ENCODE data around the gene SCMH1.
A peak's percentile ranks its signal among the peaks of the same experiment; 100 is the strongest.
"Not testable (repeated sequence)": the region's sequence is repeated elsewhere in the genome, so short reads cannot be mapped to it uniquely, and the experiment has no call there.

Gene SCMH1

DNA sequence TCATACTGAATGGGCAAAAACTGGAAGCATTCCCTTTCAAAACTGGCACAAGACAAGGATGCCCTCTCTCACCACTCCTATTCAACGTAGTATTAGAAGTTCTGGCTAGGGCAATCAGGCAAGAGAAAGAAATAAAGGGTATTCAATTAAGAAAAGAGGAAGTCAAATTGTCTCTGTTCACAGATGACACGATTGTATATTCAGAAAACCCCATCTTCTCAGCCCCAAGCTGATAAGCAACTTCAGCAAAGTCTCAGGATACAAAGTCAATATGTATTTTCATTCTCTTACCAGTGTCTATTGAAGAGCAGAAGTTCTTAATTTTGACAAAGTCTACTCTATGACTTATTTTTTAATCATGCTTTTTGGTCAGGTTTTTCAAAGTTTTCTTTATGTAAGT lies 107.8 kb downstream of the SCMH1 start:
- not testable (repeated sequence) for H3K4me1 ChIP-seq (ENCODE audit: control insufficient read depth, insufficient read depth, low read length); H3K4me3 ChIP-seq (ENCODE audit: low read length); H3K36me3 ChIP-seq (ENCODE audit: control insufficient read depth, insufficient read depth, low read length); H3K9me3 ChIP-seq (ENCODE audit: control insufficient read depth, low read length); H3K27me3 ChIP-seq (ENCODE audit: control insufficient read depth, insufficient read depth, low read length); H3K9ac ChIP-seq (ENCODE audit: low read length)

DNA sequence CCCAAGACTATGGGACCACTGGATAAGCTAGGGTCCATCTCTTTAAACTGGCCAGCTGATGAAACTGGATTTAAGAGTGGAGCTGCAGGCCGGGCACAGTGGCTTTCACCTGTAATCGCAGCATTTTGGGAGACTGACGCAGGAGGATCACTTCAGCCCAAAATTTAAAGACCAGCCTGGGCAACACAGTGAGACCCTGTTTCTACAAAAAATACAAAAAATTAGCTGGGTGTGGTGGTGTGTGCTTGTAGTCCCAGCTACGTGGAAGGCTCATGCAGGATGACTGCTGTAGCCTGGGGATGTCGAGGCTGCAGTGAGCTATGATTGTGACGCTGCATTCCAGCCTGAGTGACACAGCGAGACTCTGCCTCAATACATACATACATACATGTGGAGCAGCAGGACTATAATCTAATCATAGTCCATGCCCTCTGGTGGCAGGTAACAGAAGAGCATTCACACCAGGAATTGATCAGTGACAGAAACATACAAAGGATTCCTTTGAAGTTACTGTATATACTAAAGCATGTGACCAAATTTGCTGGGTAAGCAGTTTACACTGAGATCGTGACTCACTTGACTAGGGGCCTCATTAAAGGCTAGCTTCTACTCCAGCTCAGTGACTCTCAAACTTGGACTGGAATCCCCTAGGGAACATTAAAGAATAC lies 119.1 kb downstream of the SCMH1 start:
- H3K4me3 ChIP-seq (ENCODE audit: low read length), result no peak overlapping the region
- H3K9me3 ChIP-seq (ENCODE audit: control insufficient read depth, low read length), result no peaks in the 10 kb centered on the region
- no peaks in the 10 kb centered on the region for H3K4me1 ChIP-seq (ENCODE audit: control insufficient read depth, insufficient read depth, low read length)
- no peak overlapping the region for H3K9ac ChIP-seq (ENCODE audit: low read length)
- no peaks in the 10 kb centered on the region for H3K27me3 ChIP-seq (ENCODE audit: control insufficient read depth, insufficient read depth, low read length)
- no peaks in the 10 kb centered on the region for H3K36me3 ChIP-seq (ENCODE audit: control insufficient read depth, insufficient read depth, low read length)

DNA sequence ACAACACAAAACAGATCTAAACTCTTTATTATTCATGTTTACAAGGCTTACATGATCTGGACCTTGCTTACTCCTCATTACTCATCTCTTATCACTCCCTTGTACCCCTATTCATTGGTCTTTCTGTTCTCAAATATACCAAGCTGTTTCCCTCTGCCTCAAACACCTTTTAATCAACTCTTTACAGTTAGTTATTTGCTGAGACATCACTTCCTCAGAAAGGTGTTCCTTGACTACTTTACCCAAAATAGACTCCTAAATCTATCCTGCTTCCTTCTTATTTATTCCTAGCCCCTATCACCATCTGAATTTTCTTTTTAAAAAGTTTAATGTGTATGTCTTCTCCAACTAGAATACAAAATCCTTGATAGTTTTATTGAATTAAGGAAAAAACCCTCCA lies 120.0 kb downstream of the SCMH1 start:
- H3K27me3 ChIP-seq (ENCODE audit: control insufficient read depth, insufficient read depth, low read length), result no peaks in the 10 kb centered on the region
- no peaks in the 10 kb centered on the region for H3K36me3 ChIP-seq (ENCODE audit: control insufficient read depth, insufficient read depth, low read length)
- H3K9ac ChIP-seq (ENCODE audit: low read length), result no peak overlapping the region
- H3K9me3 ChIP-seq (ENCODE audit: control insufficient read depth, low read length), result no peaks in the 10 kb centered on the region
- H3K4me3 ChIP-seq (ENCODE audit: low read length), result no peak overlapping the region
- no peaks in the 10 kb centered on the region for H3K4me1 ChIP-seq (ENCODE audit: control insufficient read depth, insufficient read depth, low read length)

DNA sequence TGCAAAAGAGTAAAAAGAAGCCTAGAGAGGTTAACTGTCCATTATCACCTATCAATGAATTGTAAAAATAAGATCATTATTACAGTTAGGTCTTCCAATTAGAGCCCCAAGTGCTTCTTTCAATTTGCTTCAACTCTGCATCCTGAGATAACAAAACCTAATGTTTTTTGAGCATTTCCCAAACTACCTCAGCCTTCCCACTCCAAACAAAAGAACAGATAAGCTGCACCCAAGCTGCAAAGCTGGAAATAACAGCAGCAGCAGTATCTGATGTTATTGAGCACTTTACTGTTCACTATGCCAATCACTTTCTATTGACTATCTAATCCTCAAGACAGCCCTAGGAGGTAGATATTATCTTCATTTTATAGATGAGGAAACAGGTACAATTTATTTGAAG lies 123.5 kb downstream of the SCMH1 start:
- H3K9ac ChIP-seq (ENCODE audit: low read length), result no peak overlapping the region
- no peaks in the 10 kb centered on the region for H3K9me3 ChIP-seq (ENCODE audit: control insufficient read depth, low read length)
- no peak overlapping the region for H3K4me3 ChIP-seq (ENCODE audit: low read length)
- no peaks in the 10 kb centered on the region for H3K4me1 ChIP-seq (ENCODE audit: control insufficient read depth, insufficient read depth, low read length)
- H3K36me3 ChIP-seq (ENCODE audit: control insufficient read depth, insufficient read depth, low read length), result no peaks in the 10 kb centered on the region
- H3K27me3 ChIP-seq (ENCODE audit: control insufficient read depth, insufficient read depth, low read length), result no peaks in the 10 kb centered on the region

DNA sequence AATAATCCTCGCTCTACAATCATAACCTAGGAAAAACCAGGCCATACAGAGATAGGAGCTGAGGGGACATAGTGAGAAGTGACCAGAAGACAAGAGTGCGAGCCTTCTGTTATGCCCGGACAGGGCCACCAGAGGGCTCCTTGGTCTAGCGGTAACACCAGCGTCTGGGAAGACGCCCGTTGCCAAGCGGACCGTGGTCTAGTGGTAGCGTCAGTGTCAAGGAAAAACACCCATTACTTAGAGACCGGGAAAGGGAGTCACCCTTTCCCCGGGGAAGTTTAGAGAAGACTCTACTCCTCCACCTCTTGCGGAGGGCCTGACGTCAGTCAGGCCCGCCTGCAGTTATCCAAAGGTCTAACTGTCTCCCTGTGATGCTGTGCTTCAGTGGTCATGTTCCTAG lies 124.9 kb downstream of the SCMH1 start:
- H3K9me3 ChIP-seq (ENCODE audit: control insufficient read depth, low read length); H3K4me1 ChIP-seq (ENCODE audit: control insufficient read depth, insufficient read depth, low read length); H3K27me3 ChIP-seq (ENCODE audit: control insufficient read depth, insufficient read depth, low read length); H3K36me3 ChIP-seq (ENCODE audit: control insufficient read depth, insufficient read depth, low read length); H3K9ac ChIP-seq (ENCODE audit: low read length); H3K4me3 ChIP-seq (ENCODE audit: low read length): not testable (repeated sequence)

DNA sequence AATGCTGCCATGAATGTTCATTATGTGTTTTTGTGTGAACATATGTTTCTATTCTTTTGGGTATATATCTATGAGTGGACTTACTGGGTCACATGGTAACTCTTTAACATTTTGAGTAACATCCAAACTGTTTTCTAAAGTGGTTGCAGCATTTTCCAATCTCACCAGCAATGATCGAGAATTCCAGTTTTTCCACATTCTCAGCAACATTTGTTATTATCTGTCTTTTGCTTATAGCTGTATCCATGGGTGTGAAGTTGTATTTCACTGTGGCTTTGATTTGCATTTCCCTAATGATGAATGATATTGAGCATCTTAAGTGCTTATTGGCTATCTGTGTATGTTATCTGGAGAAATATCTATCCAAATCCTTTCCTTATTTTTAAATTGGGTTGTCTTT lies 131.4 kb downstream of the SCMH1 start:
- H3K27me3 ChIP-seq (ENCODE audit: control insufficient read depth, insufficient read depth, low read length), result no peaks in the 10 kb centered on the region
- H3K4me1 ChIP-seq (ENCODE audit: control insufficient read depth, insufficient read depth, low read length), result peaks cover 22% of the 10 kb centered on the region
- H3K4me3 ChIP-seq (ENCODE audit: low read length), result no peak overlapping the region
- H3K9me3 ChIP-seq (ENCODE audit: control insufficient read depth, low read length), result no peaks in the 10 kb centered on the region
- no peak overlapping the region for H3K9ac ChIP-seq (ENCODE audit: low read length)
- H3K36me3 ChIP-seq (ENCODE audit: control insufficient read depth, insufficient read depth, low read length), result no peaks in the 10 kb centered on the region

DNA sequence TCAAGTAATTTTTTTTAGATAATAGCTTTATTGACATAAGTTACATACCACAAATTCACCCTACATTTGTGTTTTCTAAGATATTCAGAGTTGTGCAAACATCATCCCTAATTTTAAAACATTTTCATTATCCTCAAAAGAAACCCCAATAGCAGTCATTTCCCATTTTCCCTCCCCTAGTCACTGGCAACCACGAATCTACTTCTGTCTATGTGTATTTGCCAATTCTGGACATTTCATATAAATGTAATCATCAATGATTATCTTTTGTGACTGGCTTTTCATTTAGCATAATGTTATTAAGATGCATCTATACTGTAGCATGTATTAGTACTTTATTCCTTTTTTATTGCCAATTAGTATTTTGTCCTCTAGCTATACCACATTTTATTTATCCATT lies 131.8 kb downstream of the SCMH1 start:
- Histone ChIP-seq H3K4me1 (ENCODE audit: control insufficient read depth, insufficient read depth, low read length) (peaks cover 22% of the 10 kb centered on the region), H3K27me3 (ENCODE audit: control insufficient read depth, insufficient read depth, low read length) (no peaks in the 10 kb centered on the region), H3K36me3 (ENCODE audit: control insufficient read depth, insufficient read depth, low read length) (no peaks in the 10 kb centered on the region), H3K9me3 (ENCODE audit: control insufficient read depth, low read length) (no peaks in the 10 kb centered on the region), H3K4me3 (ENCODE audit: low read length) (no peak overlapping the region), H3K9ac (ENCODE audit: low read length) (peak overlapping the region; percentile 50)

DNA sequence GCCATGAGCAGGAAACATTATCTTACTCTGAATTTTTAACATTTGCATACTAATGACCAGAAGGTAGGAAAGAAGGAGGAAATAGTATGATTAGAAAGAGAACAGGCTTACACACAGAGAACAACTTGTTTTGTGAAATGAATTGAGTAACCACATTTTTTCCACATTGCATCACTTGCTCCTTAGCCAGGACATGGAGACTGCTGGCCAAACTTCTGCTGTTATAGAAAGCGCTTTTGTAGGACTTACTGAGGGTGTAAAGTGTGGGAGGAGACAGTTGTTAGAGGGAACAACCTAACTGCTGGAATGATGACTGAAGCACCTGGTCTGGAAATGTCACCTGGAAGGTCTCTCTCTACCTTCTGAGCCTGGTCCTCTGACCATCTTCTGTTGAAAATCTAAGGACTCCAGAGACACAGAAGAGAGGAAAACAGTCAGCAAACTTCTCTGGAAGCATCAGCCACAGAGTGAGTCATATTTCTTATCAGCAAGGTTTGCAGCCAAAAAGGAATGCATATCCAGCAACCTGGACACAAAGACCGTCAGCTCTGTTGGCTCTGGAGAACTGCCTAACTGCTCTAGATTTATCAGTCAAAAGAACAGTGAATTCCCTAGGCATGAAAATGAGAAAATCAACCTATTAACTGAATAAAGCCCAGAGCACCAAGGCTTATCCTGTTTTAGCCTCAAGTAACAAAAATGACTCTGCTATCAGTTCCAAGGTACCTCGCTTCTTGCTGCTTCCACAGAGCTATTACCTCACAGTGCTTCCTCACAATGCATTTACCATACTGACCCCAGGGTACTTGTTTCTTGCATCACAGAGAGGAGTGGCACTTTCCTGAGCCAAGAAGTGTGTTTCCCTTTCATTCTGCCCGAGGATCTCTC lies 132.6 kb downstream of the SCMH1 start:
- Histone ChIP-seq H3K36me3 (ENCODE audit: control insufficient read depth, insufficient read depth, low read length) (no peaks in the 10 kb centered on the region), H3K27me3 (ENCODE audit: control insufficient read depth, insufficient read depth, low read length) (no peaks in the 10 kb centered on the region), H3K9ac (ENCODE audit: low read length) (peak overlapping the region; percentile 50), H3K4me1 (ENCODE audit: control insufficient read depth, insufficient read depth, low read length) (peaks cover 22% of the 10 kb centered on the region), H3K4me3 (ENCODE audit: low read length) (no peak overlapping the region), H3K9me3 (ENCODE audit: control insufficient read depth, low read length) (no peaks in the 10 kb centered on the region)

DNA sequence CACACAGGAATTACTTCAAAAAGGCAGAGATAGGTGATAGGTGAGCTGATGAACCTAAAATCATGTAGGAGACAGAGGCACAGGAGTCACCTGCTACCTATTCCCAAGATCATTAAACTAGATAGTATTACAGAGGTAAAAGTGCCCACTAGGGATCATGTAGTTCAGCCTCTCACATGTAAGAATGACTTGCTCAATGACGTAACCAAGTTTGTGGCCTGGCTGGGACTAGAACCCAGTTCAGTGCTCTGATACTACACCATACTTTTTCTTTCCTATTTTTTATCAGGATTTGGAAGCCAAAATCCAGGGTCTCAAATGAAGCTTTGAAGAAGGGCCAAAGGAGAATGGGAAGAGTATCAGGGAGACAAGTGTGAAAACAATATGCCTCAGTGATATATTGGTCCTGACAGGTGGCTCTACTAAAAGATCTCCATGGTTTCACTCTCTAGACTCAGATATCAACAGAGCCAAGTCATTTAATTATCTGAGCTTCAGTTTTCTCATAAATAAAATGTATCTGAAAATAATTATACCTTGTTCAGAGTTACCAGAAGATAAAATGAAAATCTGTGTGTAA lies 133.3 kb downstream of the SCMH1 start:
- Histone ChIP-seq H3K27me3 (ENCODE audit: control insufficient read depth, insufficient read depth, low read length) (no peaks in the 10 kb centered on the region), H3K4me1 (ENCODE audit: control insufficient read depth, insufficient read depth, low read length) (peaks cover 22% of the 10 kb centered on the region), H3K36me3 (ENCODE audit: control insufficient read depth, insufficient read depth, low read length) (no peaks in the 10 kb centered on the region), H3K4me3 (ENCODE audit: low read length) (no peak overlapping the region), H3K9ac (ENCODE audit: low read length) (peak overlapping the region; percentile 30), H3K9me3 (ENCODE audit: control insufficient read depth, low read length) (no peaks in the 10 kb centered on the region)

DNA sequence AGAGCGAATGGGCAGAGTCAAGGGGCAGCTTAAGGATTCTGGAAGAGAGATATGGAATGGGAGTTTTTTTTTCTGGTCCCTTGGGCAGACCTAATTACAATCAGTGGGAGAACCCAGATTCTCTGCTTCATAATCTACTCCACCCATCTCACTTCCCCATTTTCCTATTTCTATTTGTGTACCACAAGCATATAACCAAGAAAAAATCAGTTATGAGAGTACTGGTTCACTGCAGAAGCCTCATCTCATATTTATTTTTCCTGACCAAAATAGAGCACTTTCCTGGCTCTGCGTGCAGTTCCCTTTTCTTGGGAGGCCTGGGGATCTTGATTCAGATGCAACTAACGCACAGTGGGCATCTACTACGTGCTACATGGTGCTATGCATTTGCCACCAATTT lies 138.3 kb downstream of the SCMH1 start:
- Histone ChIP-seq H3K9me3 (ENCODE audit: control insufficient read depth, low read length) (no peaks in the 10 kb centered on the region), H3K9ac (ENCODE audit: low read length) (no peak overlapping the region), H3K27me3 (ENCODE audit: control insufficient read depth, insufficient read depth, low read length) (no peaks in the 10 kb centered on the region), H3K4me1 (ENCODE audit: control insufficient read depth, insufficient read depth, low read length) (peaks cover 17% of the 10 kb centered on the region), H3K36me3 (ENCODE audit: control insufficient read depth, insufficient read depth, low read length) (no peaks in the 10 kb centered on the region), H3K4me3 (ENCODE audit: low read length) (no peak overlapping the region)

DNA sequence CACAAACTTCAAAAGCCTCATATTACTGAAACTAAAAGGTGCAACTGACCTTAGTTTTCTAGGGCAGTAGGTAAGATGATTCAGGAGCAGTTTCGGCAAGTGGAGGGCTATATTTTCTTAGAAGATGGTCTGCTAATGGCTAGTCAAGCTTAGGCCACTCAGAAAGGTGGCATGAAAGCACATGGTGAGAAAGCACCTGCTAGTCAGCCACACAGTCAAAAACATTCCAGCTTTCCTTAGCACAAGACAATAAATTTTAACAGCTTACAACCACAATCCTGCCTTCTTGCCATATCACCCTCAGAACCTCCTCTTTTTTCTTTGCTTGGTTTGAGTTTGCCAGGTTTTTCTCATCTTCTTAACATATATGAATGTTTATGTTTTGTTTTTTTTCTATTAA lies 139.5 kb downstream of the SCMH1 start:
- H3K4me1 ChIP-seq (ENCODE audit: control insufficient read depth, insufficient read depth, low read length), result peaks cover 12% of the 10 kb centered on the region
- H3K27me3 ChIP-seq (ENCODE audit: control insufficient read depth, insufficient read depth, low read length), result no peaks in the 10 kb centered on the region
- no peaks in the 10 kb centered on the region for H3K36me3 ChIP-seq (ENCODE audit: control insufficient read depth, insufficient read depth, low read length)
- H3K9ac ChIP-seq (ENCODE audit: low read length), result no peak overlapping the region
- H3K4me3 ChIP-seq (ENCODE audit: low read length), result no peak overlapping the region
- no peaks in the 10 kb centered on the region for H3K9me3 ChIP-seq (ENCODE audit: control insufficient read depth, low read length)

DNA sequence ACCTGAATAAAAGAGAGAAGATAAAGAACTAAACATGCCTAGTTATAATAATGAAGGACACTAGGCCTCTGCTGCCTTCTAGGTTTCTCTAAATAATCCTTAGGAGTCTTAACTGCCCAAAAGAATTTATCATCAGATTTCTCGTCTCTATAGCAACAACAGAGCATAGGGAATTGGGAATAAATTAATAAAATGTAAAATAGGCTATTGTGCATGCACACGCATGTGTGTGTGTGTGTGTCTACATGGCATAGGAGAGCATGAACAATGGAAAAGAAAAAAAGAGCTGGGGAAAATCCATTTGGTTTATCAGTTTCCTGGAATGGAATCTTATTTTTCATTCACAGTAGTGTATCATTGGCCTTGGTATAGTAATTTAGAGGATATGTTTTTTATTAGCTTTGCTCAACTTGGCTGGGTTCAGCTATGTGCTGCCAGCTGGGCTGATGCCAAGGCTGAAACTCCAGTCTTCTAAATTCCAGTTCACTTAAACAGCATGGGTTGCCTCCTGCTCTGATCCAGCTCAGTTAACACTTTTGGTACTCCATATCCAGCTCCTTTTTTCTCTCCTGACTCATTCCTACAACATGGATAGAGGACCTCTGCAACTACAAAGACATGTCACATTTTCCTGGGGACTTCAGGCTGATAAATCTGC lies 140.0 kb downstream of the SCMH1 start:
- Histone ChIP-seq H3K9me3 (ENCODE audit: control insufficient read depth, low read length) (no peaks in the 10 kb centered on the region), H3K27me3 (ENCODE audit: control insufficient read depth, insufficient read depth, low read length) (no peaks in the 10 kb centered on the region), H3K36me3 (ENCODE audit: control insufficient read depth, insufficient read depth, low read length) (no peaks in the 10 kb centered on the region), H3K4me3 (ENCODE audit: low read length) (no peak overlapping the region), H3K9ac (ENCODE audit: low read length) (no peak overlapping the region), H3K4me1 (ENCODE audit: control insufficient read depth, insufficient read depth, low read length) (peaks cover 12% of the 10 kb centered on the region)

Measured in mucosa of stomach (tissue), 1 donor.